GM19023 (cell line): ENCODE results near the gene MXD3.
"Not testable (repeated sequence)": the region's sequence is repeated elsewhere in the genome, so short reads cannot be mapped to it uniquely, and the experiment has no call there.

Source experiments
- ATAC-seq: cut with Tn5 transposase; IDR thresholded peaks from one replicate; pipeline ENCODE4 v1.9.1; 2021; ENCODE audit warnings: mild to moderate bottlenecking, moderate library complexity; ENCODE audit not compliant: unreplicated experiment

MXD3 gene

GRCh38 chr5:177343777-177344176, 32.1 kb upstream of the MXD3 start:
- no peak for ATAC-seq

GRCh38 chr5:177343000-177343399, 31.3 kb upstream of the MXD3 start:
- ATAC-seq: not testable (repeated sequence)

GRCh38 chr5:177339107-177339638, 27.5 kb upstream of the MXD3 start:
- ATAC-seq: no peak

- no peak for ATAC-seq
Measured at GRCh38 chr5:177338251-177339106, 26.8 kb upstream of the MXD3 start.

GRCh38 chr5:177336603-177337494, 25.2 kb upstream of the MXD3 start:
- ATAC-seq: no peak

- ATAC-seq: no peak
Measured at GRCh38 chr5:177336112-177336511, 24.4 kb upstream of the MXD3 start.

GRCh38 chr5:177335701-177336065, 24.0 kb upstream of the MXD3 start:
- ATAC-seq: no peak

- ATAC-seq: no peak
Measured at GRCh38 chr5:177334781-177335700, 23.3 kb upstream of the MXD3 start.

GRCh38 chr5:177334155-177334551, 22.5 kb upstream of the MXD3 start:
- no peak for ATAC-seq

- no peak for ATAC-seq
Measured at GRCh38 chr5:177333420-177334154, 21.9 kb upstream of the MXD3 start.

- ATAC-seq: no peak
Measured at GRCh38 chr5:177332896-177333260, 21.2 kb upstream of the MXD3 start.

- no peak for ATAC-seq
Measured at GRCh38 chr5:177332031-177332895, 20.6 kb upstream of the MXD3 start.

GRCh38 chr5:177330991-177331842, 19.5 kb upstream of the MXD3 start:
- no peak for ATAC-seq

GRCh38 chr5:177329883-177330282, 18.2 kb upstream of the MXD3 start:
- no peak for ATAC-seq

GRCh38 chr5:177328545-177329231, 17.0 kb upstream of the MXD3 start:
- ATAC-seq: no peak

GRCh38 chr5:177327539-177328522, 16.1 kb upstream of the MXD3 start:
- no peak for ATAC-seq
